Activated CD4-positive, CD25-positive, alpha-beta regulatory T cell treated with anti-CD3 and anti-CD28 coated beads, Interleukin-2, amount 50 U/mL, for 72 hours (primary cell): ENCODE measurements around the gene GADD45G.

ENCODE experiments used
- DNase-seq: peaks from one replicate; pipeline ENCODE4 v3.0.0; 2021

GADD45G gene

GRCh38 chr9:89610391-89610925 lies 5.6 kb downstream of the GADD45G start:
- DNase-seq = no peak

GRCh38 chr9:89611425-89611824 lies 6.6 kb downstream of the GADD45G start:
- DNase-seq = no peak

DNA sequence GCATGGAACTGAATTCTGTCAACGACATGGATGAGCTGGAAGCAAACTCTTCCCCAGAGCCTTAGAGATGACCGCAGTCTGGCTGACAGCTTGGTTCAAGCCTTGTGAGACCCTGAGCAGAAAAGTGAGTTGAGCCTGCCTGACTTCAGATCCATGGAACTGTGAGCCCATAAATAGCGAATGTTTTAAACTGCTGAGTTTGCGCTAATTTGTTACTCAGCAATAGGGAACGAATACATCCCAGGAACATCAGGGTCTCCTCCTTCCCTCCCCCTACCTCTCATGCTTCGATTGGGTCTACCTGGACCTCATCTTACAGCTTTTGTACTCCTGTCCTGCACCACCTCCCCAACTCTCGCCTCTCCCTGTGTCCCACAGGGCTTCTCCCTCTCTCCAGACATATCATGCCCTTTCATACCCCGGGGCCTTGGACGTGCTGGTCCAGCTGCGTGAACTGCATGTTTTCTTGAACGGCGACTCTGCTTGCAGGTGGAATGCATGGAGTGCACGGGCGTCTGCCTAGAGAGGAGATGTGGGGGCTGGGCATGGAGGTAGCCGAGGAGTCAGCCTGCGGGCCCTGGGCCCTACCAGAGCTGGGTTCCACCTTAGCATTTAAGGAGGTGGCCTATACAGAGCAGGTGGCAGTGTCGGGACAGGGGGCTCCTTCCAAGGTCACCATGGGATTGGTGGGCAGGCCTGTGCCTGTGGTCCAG lies 7.9 kb downstream of the GADD45G start:
- DNase-seq = no peak

DNA sequence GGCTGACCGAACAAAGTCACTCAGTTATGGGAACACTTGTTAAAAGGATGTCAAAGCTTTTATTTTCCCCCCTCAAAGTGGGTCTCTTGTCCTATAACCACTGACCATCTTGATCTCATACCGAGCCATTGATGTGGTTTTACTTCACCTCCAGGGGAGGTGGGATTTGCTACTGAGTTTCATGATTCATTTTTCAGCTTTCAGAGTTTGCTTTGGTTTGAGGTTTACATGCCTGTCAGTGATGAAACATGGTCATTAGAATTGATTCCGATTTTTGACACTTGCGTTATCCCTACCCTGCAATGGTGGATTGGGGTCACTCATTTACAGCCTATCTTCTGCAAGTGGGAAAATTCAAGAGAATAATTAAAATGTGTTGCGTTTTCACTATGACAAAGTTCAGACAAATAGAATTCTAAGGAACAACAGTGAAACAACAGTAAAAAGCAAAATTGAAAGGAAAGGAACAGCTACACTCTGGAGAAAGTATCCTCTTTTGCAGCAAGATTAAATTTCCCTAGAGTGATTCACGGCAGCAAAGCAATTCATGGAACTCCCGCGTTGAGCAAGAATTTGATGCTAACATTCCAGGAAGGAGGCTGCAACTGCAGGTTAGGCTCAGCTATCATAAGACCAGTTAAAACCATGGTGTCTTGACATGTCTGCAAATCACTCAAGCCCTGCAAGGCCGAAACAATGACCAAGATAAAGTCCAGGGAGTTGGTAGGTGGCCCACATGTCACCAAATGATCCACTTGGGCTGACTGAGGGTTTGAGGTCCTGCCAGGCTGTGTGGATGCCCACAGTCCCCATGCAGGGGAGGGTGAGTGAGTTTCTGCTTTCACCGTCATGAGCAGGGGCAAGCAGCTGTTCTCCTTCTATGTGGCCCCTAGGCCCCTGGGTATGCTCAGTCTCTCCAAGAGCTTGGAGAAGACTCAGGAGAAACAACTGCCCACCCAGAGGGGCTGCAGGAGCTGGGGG lies 9.4 kb downstream of the GADD45G start:
- no peak for DNase-seq

- no peak for DNase-seq
Observed at GRCh38 chr9:89615661-89616060, 10.8 kb downstream of the GADD45G start.

DNA sequence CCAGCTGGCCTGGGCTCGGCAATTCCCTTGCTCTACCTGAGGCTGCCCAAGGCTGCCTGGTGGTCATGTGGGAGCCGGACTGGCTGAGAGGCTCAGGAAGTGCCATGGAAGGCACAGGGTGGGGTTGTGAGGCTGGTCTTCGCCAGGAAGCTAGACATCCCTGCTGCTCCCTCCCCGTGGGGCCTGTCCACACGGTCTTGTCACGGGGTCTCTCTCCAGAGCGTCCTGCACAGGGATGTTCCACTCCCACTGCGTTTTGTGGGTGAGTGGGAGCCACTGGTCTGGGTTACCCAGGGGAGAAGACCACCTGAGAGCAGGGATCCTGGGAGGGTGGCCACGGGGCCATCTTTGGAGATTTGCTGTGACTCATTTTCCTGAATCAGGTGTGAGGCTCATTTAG lies 11.6 kb downstream of the GADD45G start:
- DNase-seq = no peak

- DNase-seq = no peak
Observed at GRCh38 chr9:89617978-89618377, 13.2 kb downstream of the GADD45G start.

- no peak for DNase-seq
Observed at GRCh38 chr9:89619019-89619418, 14.2 kb downstream of the GADD45G start.

DNA sequence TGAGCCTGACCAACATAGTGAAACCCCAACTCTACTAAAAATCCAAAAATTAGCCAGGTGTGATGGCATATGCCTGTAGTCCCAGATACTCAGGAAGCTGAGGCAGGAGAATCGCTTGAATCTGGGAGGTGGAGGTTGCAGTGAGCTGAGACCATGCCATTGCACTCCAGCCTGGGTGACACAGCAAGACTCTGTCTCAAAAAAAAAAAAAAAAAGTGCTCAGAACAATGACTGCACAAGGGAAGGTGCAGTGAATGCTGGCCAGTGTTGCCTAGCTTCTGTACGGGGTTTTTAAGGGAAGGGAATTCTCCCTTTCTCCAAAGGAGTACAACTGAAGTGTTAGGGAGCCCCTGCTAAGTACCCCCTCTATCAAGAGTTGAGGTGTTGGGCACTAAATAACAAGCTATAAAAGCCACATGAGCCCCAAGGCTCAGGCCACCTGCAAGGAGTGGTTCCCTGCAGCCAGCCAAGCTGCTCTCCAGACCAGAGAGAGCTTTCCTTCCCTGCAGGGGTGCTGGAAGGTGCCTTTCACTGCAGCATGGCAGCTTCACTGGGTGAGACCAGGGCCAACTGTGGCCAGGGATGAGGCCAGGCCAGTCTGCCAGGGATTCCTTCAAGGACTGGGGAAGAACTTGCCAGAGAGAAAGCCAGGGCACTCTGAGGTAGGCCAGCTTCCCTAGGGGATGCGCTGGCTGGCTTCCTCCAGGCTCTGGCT lies 14.8 kb downstream of the GADD45G start:
- no peak for DNase-seq

- no peak for DNase-seq
Observed at GRCh38 chr9:89621031-89621430, 16.2 kb downstream of the GADD45G start.

GRCh38 chr9:89621676-89622075 lies 16.9 kb downstream of the GADD45G start:
- DNase-seq = no peak

DNA sequence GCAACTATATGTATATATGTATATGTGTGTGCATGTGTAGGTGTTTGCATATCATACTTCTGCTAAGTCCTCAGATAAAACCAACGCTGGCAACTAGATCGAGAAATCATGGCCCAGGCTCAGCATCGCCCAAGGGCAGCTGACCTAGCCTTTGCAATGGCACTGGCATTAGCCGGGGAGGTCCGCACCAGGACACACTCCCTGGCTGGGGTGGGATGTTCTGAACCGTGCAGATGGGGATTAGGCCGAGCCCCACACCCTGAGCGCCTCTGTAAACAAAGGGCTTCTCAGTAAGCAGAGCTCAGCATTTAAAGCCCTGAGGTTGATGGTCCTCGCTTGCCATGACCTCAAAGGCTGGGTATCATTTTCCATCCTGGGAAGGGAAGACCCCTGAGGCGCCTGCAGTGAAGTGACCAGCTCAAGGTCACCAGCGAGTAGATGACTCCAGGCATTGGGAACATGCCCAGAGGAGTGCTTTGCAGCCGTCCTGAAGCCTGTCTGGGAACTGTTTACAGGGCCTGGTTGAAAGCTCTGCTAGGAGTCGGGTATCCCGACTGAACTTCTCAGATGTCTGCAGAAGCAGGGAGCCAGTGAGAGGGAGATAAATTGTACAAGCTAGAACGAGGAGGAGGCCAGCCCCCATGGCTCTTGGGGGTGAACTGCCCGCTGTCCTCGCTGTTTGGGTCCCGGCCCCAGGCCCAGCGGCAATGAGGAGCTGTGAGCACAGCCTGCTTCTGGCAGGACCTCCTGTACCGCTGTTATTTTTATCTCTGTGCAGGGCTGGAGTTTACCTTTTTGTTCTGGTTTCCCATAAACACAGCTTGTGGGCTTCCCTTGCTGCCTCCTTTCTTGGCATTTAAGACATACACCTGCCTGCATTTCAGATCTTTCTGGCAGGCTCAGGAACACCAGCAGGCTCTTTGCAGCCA lies 18.4 kb downstream of the GADD45G start:
- DNase-seq = no peak

DNA sequence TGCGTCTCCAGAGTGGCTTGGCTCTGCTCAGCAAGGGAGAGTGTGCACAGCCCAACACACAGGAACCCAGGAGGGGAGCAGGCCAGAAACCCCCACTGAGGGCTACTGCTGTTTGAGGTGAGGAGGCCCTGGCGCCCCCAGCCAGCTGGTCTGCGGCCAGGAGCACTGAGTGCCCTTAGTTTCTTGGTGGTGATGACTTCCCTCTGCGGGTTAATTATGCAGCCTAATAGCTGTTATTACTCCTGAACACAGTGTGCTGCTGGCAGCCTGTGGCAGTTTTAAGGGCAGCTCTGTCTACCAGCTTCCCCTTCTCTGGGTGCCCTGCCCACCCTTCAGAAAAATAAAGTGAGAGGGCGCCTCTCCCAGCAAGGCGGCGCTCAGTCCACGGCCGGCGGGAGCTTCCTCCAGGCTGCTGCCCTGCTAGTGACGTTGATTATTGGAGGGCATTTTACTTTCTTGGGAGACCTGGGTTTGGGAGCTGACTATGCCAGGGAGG lies 19.2 kb downstream of the GADD45G start:
- DNase-seq = no peak

GRCh38 chr9:89625721-89626687 lies 21.2 kb downstream of the GADD45G start:
- no peak for DNase-seq

DNA sequence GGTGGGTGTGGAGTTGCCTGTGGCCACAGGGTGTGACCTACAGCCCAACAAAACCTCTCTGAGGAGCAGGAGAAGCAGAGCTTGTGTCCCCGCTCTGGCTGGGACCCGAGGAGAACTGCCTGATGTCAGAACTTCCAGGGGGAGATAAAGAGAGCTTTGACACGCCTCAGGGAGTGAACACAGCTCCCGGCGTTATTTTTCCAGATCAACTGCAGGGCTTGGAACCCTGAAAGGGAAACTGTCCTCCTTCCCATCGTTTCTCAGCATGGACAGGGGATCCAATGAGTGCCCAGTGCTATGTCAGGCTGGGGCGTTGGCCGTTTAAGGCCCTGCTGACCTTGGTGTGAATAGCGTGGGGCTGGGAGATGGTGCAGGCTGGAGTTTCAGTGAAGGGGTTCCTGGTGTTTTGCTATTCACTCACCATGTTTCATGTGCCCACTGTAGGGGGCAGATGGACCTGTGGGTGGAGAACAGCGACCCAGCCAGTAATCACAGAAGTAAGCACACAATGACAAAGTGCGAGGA lies 22.0 kb downstream of the GADD45G start:
- no peak for DNase-seq

DNA sequence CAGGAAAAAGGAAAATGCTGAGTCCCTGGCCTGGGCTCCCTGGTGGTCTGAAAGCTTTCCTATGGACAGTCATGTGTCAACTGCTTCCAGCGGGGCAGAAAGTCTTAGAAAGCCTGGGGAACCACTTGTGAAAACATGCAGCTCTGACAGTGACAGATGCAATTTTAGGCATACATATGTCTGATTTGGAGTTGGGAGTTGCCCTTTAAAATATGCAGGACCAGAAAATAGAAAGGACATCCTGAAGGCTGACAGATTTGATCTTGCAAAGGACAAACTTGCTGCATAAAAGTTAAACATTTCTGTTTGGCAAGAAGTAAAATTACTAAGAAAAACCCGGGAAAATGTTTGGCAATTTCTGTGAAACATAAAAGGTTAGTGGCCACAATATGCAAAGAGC lies 23.8 kb downstream of the GADD45G start:
- no peak for DNase-seq

DNA sequence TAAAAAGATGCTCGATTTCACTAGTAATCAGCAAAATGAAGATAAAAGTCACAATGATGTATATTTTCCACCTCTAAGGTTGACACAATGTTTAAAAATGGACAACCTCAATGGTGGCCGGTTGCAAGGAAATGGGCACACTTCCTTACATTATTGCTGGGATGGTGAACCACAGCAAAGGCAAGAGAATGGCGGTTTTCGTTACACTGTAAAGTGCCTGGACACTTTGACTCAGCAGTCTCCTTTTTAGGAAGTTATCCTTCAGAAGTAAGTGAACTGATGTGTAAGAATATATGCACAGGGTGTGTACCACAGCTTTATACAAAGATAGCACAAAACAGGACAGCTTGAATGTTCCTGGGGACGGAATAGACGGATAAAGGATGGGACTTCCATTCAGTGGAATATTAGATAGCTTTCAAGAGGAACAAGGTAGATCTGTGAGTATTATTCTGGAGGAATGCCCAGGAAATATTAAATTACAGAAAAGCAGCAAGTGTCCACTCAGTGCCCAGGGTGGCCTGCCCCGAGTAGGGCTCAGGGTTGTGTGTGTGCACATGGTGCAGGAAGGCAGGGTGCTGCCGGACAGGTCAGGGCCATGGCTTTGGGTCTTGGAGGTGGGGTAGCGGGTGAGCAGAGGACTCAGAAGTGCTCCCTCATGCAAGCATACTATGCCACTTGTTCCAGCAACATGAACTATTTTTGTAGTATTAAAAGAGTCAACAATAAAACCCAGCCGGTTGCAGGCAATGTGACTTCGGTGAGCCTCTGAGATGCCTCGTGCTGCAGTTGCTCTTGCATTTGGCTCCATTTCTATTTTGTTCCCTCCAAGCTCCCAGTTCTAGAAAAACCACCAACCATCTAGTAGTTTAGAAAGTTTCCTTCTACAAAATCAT lies 24.5 kb downstream of the GADD45G start:
- no peak for DNase-seq

DNA sequence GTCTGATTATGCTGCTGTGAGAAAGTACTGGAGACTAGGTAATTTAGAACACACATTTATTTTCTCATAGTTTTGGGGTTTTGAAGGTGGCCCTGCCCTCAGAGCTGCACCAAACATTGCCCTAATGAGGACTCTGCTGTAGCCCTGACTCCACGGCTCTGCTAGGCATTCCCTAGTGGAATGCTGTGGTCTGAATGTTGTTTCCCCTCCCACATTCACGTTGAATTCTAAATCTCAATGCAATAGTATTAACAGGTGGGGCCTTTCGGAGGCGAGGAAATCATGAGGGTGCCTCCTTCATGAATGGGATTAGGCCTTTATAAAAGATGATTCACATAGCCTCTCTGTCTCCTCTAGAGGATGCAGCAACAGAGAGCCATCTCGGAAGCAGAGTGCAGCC lies 25.7 kb downstream of the GADD45G start:
- DNase-seq = no peak

GRCh38 chr9:89631384-89631783 lies 26.6 kb downstream of the GADD45G start:
- DNase-seq = no peak
